ENCODE measurements around the gene SPTLC1. TPM values are rescaled to one million over a fixed set of nuclear protein-coding genes. Genes with fewer than 3 reads are reported as not detected.
"Not testable (repeated sequence)": the region's sequence is repeated elsewhere in the genome, so short reads cannot be mapped to it uniquely, and the experiment has no call there.

Gene SPTLC1
- total and polyA plus RNA-seq, 9 donors = 38.3 to 56.4 (median 42.5) TPM

DNA sequence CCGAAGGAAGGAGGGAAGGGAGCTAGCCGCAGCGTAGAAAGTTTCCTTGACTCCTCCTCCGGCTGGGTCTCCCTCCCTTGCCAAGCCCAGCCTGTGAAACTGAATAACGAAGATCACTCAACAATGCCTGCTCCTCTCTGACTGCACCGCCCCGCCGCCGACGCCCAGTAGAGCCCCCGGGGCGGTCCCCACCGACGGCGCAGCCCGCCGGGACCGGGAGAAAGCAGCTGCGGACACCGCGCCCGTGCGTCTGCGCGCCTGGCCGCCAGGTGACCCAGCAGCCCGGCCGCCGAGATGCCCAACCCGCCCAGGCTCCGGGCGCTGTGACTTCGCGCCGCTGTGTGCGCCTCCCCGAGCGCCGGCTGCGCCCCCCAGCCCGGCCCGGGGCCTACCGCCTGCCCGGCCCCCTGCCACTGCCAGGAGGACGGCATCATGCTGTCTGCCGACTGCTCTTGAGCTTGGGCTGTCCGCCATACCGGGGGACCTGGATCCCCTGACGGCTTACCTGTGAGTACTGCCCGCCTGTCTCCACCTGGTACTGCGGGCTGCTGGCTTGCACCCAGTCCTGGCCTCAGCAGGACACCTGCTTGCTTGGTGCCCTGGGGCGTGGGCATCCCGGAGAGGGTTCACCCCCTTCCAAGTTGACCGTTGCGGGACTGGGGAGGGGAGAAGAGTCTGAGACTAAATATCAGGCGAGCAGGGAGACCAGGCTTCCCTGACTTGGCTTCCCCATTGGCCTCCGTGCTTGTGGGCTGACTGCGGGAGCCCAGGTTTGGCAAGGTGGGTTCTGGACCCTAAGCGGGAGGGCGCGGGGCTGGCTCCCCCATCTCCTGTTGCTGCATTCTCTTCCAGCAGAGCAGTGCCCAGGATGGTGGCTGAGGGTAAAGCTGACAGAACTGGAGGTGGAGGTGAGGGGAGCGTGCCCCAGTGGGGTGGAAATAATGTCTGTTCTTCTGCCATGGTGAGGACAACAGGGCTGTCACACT lies 26.2 kb upstream of the SPTLC1 start:
- Histone ChIP-seq H3K4me1 (ENCODE audit: control insufficient read depth, insufficient read depth, low read length) (peaks cover 14% of the 10 kb centered on the region), H3K27me3 (ENCODE audit: control insufficient read depth, insufficient read depth, low read length) (peaks cover 18% of the 10 kb centered on the region), H3K4me3 (ENCODE audit: low read length) (peak overlapping the region; percentile 34), H3K36me3 (ENCODE audit: control insufficient read depth, insufficient read depth, low read length) (no peaks in the 10 kb centered on the region), H3K27ac (ENCODE audit: low read length) (no peak overlapping the region), H3K9me3 (replicated peaks; ENCODE audit: control insufficient read depth, low read depth, low read length) (no peaks in the 10 kb centered on the region)
- 11% methylated on average over 60 of the region's 62 CpGs for WGBS (ENCODE audit: insufficient coverage)
- peak; percentile 52 for DNase-seq

DNA sequence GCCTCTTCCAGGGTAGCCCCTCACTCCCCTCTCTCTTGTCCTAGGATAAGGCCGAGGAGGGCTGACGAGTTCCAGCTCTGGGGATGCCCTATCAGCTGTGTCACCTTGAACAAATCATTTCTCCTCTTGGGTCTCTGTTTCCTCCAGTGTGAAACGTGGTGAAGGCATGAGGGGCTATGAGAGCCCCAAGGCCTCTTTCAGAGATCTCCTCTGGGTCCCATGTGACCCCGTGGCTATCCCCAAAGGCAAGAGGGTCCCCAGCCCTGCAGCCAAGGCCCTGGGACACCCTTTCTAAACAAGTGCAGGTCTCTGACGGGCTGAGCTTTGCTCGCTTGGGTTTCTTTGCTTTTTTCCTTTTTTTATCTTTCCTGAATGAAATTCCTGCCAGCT lies 25.5 kb upstream of the SPTLC1 start:
- Histone ChIP-seq H3K4me3 (ENCODE audit: low read length) (peak overlapping the region; percentile 34), H3K4me1 (ENCODE audit: control insufficient read depth, insufficient read depth, low read length) (peaks cover 13% of the 10 kb centered on the region), H3K27me3 (ENCODE audit: control insufficient read depth, insufficient read depth, low read length) (peaks cover 18% of the 10 kb centered on the region), H3K36me3 (ENCODE audit: control insufficient read depth, insufficient read depth, low read length) (no peaks in the 10 kb centered on the region), H3K27ac (ENCODE audit: low read length) (no peak overlapping the region), H3K9me3 (replicated peaks; ENCODE audit: control insufficient read depth, low read depth, low read length) (no peaks in the 10 kb centered on the region)
- WGBS (ENCODE audit: insufficient coverage) = 3% methylated on average over 4 of the region's 6 CpGs
- no peak for DNase-seq

DNA sequence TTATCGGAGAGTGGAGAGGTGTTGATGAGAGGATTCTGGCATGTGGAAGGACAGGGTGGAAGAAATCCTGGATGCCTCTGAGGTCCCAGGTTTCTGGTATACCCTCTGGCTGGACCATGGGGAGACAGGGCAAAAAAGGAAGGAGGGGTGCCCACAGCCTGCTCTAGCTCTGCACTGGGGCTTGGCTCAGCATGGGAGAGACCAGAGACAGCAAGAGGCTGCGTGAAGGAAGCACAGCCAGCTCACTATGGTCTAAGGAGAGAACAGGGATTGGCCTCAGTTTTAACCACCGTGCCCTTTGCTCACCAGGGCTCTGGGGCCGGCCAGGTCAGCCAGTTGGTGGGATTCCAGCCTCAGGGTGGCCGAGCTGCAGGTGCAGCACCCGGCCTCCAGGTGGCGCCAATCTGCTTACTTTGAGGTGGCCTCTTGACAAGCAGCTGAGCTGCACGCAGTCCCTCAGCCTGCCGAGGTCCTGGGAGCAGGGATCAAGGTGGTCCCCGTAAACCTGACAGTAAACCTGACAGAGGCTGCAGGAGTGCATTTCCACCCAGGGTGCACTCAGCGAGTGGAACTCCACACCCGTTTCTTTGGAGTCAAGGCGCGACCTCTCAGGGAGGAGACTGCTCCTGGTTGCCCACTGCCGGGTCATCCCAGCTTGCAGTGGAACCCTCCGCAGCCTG lies 25.0 kb upstream of the SPTLC1 start:
- DNase-seq = peak; percentile 68
- H3K4me1 ChIP-seq (ENCODE audit: control insufficient read depth, insufficient read depth, low read length) = peaks cover 13% of the 10 kb centered on the region
- no peaks in the 10 kb centered on the region for H3K9me3 ChIP-seq (replicated peaks; ENCODE audit: control insufficient read depth, low read depth, low read length)
- peaks cover 18% of the 10 kb centered on the region for H3K27me3 ChIP-seq (ENCODE audit: control insufficient read depth, insufficient read depth, low read length)
- peak overlapping the region; percentile 34 for H3K4me3 ChIP-seq (ENCODE audit: low read length)
- WGBS (ENCODE audit: insufficient coverage) = 16% methylated on average over 16 of the region's 16 CpGs
- H3K27ac ChIP-seq (ENCODE audit: low read length) = no peak overlapping the region
- no peaks in the 10 kb centered on the region for H3K36me3 ChIP-seq (ENCODE audit: control insufficient read depth, insufficient read depth, low read length)

DNA sequence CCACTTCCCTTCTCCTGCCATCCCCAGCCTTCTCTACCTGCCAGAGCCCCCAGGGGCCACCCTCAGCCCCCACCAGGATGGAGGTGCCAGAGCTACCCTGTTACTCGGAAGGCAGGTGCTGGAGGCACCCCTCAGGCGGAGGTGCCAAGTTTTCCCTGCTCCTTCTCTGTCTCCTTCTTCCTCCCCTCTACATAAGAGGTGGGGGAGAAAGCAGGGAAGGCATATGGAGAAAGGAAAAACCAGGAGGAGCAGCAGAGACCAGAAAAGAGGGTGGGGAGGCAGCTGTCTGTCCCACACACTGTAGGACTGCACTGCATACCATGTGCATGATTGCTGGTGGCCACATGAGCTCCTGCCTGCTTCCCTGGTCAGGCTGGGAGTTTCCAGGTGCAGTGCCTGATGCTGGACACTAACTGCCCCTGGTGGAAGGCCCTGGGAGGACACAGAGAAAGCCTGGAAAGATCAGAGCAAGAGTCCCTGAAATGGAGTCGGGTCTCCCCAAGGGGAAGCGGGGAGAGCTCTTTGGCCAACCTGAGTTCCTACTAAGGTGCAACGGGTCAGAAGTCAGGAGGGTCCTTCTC lies 23.8 kb upstream of the SPTLC1 start:
- peaks cover 18% of the 10 kb centered on the region for H3K27me3 ChIP-seq (ENCODE audit: control insufficient read depth, insufficient read depth, low read length)
- WGBS (ENCODE audit: insufficient coverage) = 84% methylated on average over 3 of the region's 5 CpGs
- H3K4me3 ChIP-seq (ENCODE audit: low read length); DNase-seq; H3K27ac ChIP-seq (ENCODE audit: low read length); H3K36me3 ChIP-seq (ENCODE audit: control insufficient read depth, insufficient read depth, low read length); H3K9me3 ChIP-seq (replicated peaks; ENCODE audit: control insufficient read depth, low read depth, low read length): not testable (repeated sequence)
- H3K4me1 ChIP-seq (ENCODE audit: control insufficient read depth, insufficient read depth, low read length) = peaks cover 14% of the 10 kb centered on the region

DNA sequence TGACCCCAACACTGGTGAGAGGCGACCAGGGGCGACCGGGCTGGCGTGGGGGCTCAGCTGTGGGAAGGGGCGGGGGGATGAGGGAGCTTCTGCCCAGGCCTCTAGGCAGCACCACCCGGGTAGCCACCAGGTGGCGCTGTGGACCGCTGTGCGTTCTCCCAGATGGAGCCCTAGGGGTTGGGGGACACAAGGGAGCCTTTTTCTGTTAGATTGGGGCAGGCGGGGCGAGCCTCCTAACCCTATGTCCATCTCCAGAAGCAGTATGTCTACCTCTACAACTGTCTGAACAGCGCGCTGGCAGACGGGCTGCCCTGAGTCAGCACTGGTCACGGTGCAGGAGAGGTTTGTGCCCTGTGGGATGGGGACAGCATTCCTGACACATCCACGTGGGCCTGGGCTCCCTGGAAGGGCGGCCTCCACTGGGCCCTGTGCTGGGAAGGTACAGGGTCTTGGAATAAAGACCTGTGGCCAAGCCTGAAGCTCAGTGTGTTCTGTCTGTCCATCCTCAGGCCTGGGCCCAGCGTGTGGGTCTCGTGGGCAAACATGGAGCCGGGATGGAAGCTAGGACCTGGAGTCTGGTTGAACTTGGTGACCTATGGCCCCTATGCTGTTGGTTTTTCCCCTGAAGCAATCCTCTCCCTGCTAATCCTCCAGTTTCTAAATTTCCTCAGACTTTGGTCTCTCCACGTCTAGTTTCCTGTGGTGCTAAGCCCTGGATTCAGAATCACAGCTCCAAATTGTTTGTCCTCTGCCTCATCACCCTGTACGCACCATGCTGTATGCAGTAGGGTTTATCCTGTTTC lies 23.1 kb upstream of the SPTLC1 start:
- no peaks in the 10 kb centered on the region for H3K9me3 ChIP-seq (replicated peaks; ENCODE audit: control insufficient read depth, low read depth, low read length)
- peaks cover 18% of the 10 kb centered on the region for H3K27me3 ChIP-seq (ENCODE audit: control insufficient read depth, insufficient read depth, low read length)
- H3K36me3 ChIP-seq (ENCODE audit: control insufficient read depth, insufficient read depth, low read length) = no peaks in the 10 kb centered on the region
- no peak overlapping the region for H3K4me3 ChIP-seq (ENCODE audit: low read length)
- H3K4me1 ChIP-seq (ENCODE audit: control insufficient read depth, insufficient read depth, low read length) = peaks cover 18% of the 10 kb centered on the region
- WGBS (ENCODE audit: insufficient coverage) = 37% methylated on average over 15 of the region's 22 CpGs
- DNase-seq = peak; percentile 51
- no peak overlapping the region for H3K27ac ChIP-seq (ENCODE audit: low read length)

DNA sequence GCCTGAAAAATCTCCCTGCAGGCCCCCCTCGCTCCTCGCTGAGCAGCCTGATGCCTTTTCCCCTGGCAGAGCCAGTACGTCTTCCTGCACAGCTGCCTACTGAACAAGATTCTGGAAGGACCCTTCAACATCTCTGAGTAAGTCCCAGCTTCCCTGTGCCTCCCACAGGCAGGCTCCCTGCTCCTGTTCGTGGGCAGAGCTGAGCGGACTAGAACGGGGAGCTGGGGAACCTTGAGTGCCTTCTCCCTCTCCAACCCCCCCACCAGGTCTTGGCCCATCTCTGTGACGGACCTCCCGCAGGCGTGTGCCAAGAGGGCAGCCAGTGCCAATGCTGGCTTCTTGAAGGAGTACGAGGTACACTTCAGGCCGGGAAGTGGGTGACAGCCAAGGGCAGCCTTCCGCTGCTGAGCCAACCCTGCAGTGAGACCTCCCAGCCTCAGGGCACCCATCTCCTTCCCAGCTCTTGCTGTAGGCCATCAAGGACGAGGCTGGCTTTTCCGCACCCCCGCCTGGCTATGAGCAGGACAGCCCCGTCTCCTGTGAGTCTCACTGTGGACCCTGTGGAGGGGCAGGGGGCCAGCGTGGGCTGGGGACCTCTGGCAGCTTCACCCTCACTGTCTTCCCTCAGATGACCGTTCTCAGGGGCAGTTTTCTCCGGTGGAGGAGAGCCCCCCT lies 21.1 kb upstream of the SPTLC1 start:
- 71% methylated on average over 13 of the region's 19 CpGs for WGBS (ENCODE audit: insufficient coverage)
- Histone ChIP-seq H3K4me3 (ENCODE audit: low read length) (no peak overlapping the region), H3K36me3 (ENCODE audit: control insufficient read depth, insufficient read depth, low read length) (no peaks in the 10 kb centered on the region), H3K27me3 (ENCODE audit: control insufficient read depth, insufficient read depth, low read length) (peaks cover 11% of the 10 kb centered on the region), H3K4me1 (ENCODE audit: control insufficient read depth, insufficient read depth, low read length) (peaks cover 13% of the 10 kb centered on the region), H3K27ac (ENCODE audit: low read length) (no peak overlapping the region), H3K9me3 (replicated peaks; ENCODE audit: control insufficient read depth, low read depth, low read length) (no peaks in the 10 kb centered on the region)
- no peak for DNase-seq

DNA sequence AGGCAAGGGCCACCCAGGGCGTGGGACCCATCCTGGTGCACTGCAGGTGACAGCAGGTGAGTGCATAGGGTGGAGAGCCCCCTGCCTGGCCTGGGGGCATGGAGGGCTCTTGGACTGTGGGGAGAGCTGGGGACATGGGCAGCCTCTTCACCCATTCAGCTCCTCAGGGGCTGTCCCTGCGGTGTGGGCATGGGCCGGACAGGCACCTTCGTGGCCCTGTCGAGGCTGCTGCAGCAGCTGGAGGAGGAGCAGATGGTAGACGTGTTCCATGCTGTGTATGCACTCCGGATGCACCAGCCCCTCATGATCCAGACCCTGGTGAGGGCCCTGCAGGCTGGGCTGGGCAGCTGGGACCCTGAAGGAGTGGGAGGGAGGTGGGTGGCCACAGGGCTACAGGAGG lies 20.4 kb upstream of the SPTLC1 start:
- H3K27ac ChIP-seq (ENCODE audit: low read length) = no peak overlapping the region
- DNase-seq = no peak
- WGBS (ENCODE audit: insufficient coverage) = 72% methylated on average over 6 of the region's 7 CpGs

DNA sequence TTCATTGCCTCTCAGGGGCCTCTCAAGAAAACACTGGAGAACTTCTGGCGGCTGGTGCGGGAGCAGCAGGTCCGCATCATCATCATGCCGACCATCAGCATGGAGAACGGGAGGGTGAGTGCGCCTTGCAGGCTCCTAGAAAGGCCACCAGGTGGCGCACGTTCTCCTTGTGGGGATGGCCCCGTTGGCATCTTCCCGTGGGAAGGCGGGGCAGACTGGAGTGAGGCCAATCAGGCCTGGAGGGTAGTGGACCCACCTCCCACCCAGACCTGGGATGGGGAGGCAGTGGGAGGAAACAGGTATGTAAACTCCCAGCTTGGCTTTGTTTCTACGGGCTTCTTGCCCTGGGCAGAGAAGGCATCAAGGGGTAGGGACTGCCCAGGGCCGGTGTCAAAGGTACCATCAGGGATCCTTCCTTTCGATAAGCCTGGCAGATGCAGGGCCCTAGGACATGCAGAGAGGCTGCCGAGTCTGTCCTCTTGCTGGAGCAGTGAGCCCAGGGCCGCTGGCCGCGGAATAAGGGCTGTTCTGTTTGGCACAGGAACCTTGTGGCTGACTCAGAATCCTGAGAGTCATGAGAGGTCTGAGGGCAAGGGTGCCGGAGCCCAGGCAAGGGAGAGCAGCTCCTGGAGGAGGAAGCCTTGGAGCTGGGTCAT lies 18.9 kb upstream of the SPTLC1 start:
- Histone ChIP-seq H3K4me3 (ENCODE audit: low read length) (no peak overlapping the region), H3K9me3 (replicated peaks; ENCODE audit: control insufficient read depth, low read depth, low read length) (no peaks in the 10 kb centered on the region), H3K36me3 (ENCODE audit: control insufficient read depth, insufficient read depth, low read length) (no peaks in the 10 kb centered on the region), H3K4me1 (ENCODE audit: control insufficient read depth, insufficient read depth, low read length) (peaks cover 5% of the 10 kb centered on the region), H3K27ac (ENCODE audit: low read length) (no peak overlapping the region), H3K27me3 (ENCODE audit: control insufficient read depth, insufficient read depth, low read length) (peaks cover 2% of the 10 kb centered on the region)
- DNase-seq = peak; percentile 52
- 13% methylated on average over 14 of the region's 19 CpGs for WGBS (ENCODE audit: insufficient coverage)

More for the DNA sequence above, 20.4 kb upstream of the SPTLC1 start:
- H3K27me3 ChIP-seq (ENCODE audit: control insufficient read depth, insufficient read depth, low read length) = peaks cover 5% of the 10 kb centered on the region
- peaks cover 7% of the 10 kb centered on the region for H3K4me1 ChIP-seq (ENCODE audit: control insufficient read depth, insufficient read depth, low read length)
- H3K36me3 ChIP-seq (ENCODE audit: control insufficient read depth, insufficient read depth, low read length) = no peaks in the 10 kb centered on the region
- H3K4me3 ChIP-seq (ENCODE audit: low read length) = no peak overlapping the region
- no peaks in the 10 kb centered on the region for H3K9me3 ChIP-seq (replicated peaks; ENCODE audit: control insufficient read depth, low read depth, low read length)

DNA sequence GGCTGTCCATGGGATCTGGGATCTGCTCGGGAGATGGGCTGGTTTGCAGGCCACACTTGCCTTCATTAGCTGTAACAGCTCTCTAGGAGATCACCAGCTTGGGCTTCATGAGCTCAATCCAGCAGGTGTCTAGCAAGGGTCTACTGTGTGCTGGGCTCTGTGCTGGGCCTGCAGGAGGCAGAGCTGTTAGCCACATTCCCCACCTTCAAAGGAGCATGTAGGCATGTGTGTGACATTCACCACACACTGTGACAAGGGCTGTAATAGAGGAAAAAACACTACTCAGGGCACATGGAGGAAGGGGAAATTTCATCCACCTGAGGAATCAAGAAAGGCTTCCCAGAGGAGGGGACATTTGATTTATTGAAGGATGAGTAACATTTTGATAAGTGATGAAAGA lies 17.7 kb upstream of the SPTLC1 start:
- H3K4me3 ChIP-seq (ENCODE audit: low read length); H3K9me3 ChIP-seq (replicated peaks; ENCODE audit: control insufficient read depth, low read depth, low read length); H3K27me3 ChIP-seq (ENCODE audit: control insufficient read depth, insufficient read depth, low read length); H3K4me1 ChIP-seq (ENCODE audit: control insufficient read depth, insufficient read depth, low read length); H3K27ac ChIP-seq (ENCODE audit: low read length); H3K36me3 ChIP-seq (ENCODE audit: control insufficient read depth, insufficient read depth, low read length); DNase-seq: not testable (repeated sequence)
- 100% methylated on average over 1 of the region's 1 CpG for WGBS (ENCODE audit: insufficient coverage)

All from muscle of leg (tissue), 11 donors.